Hepatocyte (in vitro differentiated cells): ENCODE measurements around the gene MED15.

Source experiments
- CTCF ChIP-seq: fragments of 200-600 bp; sonication (generic); IDR thresholded peaks from 2 replicates; pipeline ENCODE4 v1.5.1; 2016; ENCODE audit warnings: antibody characterized with exemption, mild to moderate bottlenecking; ENCODE audit not compliant: poor library complexity
- EZH2 ChIP-seq: fragments of 200-600 bp; sonication (generic); IDR thresholded peaks from 2 replicates; pipeline ENCODE4 v1.6.1; 2016; ENCODE audit warnings: antibody characterized with exemption, mild to moderate bottlenecking, borderline replicate concordance
- EZH2phosphoT487 ChIP-seq: fragments of 200-600 bp; sonication (generic); IDR thresholded peaks from one replicate; pipeline ENCODE4 v1.6.1; 2018; ENCODE audit warnings: antibody characterized with exemption, mild to moderate bottlenecking, low read depth, moderate library complexity; ENCODE audit not compliant: unreplicated experiment, severe bottlenecking

GRCh38 chr22:20582171-20582511 is 74.7 kb downstream of the MED15 start:
- TF ChIP-seq CTCF (no peak), EZH2 (no peak), EZH2phosphoT487 (no peak)
